ENCODE data around the gene MRC2.

Gene MRC2

DNA sequence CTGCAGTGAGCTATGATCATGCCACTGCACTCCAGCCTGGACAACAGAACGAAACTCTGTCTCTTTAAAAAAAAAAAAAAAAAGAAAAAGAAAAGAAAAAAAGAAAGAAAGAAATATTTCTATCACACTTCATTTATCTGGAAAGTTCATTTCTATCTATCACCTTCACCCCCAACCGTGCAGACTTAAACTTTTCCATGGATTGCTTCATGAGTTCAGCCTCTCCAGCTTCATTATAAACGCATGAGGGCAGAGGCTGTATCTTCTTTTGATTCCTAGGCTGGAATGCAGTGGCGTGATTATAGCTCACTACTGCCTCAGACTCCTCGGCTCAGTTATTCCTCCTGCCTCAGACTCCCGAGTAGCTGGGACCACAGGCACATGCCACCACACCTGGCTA is 28.2 kb downstream of the MRC2 start:
- H3K27ac ChIP-seq, result no peak overlapping the region
- TF ChIP-seq ZFX (IDR thresholded peaks at IDR 0.05; ENCODE audit: borderline replicate concordance), result no peak
- TF ChIP-seq, protein P1, sequence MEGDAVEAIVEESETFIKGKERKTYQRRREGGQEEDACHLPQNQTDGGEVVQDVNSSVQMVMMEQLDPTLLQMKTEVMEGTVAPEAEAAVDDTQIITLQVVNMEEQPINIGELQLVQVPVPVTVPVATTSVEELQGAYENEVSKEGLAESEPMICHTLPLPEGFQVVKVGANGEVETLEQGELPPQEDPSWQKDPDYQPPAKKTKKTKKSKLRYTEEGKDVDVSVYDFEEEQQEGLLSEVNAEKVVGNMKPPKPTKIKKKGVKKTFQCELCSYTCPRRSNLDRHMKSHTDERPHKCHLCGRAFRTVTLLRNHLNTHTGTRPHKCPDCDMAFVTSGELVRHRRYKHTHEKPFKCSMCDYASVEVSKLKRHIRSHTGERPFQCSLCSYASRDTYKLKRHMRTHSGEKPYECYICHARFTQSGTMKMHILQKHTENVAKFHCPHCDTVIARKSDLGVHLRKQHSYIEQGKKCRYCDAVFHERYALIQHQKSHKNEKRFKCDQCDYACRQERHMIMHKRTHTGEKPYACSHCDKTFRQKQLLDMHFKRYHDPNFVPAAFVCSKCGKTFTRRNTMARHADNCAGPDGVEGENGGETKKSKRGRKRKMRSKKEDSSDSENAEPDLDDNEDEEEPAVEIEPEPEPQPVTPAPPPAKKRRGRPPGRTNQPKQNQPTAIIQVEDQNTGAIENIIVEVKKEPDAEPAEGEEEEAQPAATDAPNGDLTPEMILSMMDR (IDR thresholded peaks at IDR 0.05), result no peak

DNA sequence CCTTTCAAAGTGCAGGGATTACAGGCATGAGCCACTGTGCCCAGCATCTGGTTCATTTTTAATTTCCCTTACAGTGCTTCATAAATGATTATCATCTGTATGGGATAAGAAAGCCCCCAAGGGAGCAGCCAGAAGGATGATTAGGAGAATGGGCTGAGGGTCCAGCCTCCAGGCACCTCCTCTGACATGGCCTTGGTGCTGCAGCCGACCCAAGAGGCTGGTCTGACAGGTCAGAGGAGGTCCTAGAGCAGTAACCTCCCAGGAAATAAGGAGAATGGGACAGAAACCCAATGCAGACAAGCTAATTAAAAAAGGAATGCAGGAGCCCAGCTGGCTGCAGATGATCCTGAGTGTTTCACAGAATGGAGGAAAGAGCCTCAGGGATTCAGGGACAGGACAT is 29.0 kb downstream of the MRC2 start:
- TF ChIP-seq, protein P1 (IDR thresholded peaks at IDR 0.05), result no peak
- no peak for TF ChIP-seq ZFX (IDR thresholded peaks at IDR 0.05; ENCODE audit: borderline replicate concordance)
- no peak overlapping the region for H3K27ac ChIP-seq

DNA sequence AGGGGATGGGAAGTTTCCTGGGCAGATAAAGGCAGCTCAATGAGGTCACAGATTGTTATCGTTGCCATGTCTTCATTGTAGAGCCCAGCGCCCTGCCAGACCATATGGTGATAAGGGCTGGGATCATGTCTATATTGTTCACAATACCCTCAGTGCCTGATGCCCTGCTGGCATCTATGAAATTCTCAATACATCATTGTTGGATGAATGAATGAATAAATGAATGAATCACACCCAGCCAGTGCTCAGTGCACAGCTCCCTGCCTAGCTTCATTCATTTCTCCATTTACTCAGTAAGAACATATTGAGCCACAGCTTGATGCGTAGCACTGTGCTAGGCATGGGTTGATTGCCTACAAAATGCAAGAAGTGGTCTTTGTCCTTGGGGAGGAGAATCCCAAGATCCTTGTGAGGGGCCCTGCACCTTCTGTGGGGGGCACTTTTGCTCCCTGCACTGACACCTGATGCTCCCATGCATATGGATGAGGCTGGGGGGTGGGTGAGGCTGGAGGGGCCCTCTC is 29.7 kb downstream of the MRC2 start:
- no peak for TF ChIP-seq ZFX (IDR thresholded peaks at IDR 0.05; ENCODE audit: borderline replicate concordance)
- TF ChIP-seq, protein P1 (IDR thresholded peaks at IDR 0.05), result no peak
- no peak overlapping the region for H3K27ac ChIP-seq

DNA sequence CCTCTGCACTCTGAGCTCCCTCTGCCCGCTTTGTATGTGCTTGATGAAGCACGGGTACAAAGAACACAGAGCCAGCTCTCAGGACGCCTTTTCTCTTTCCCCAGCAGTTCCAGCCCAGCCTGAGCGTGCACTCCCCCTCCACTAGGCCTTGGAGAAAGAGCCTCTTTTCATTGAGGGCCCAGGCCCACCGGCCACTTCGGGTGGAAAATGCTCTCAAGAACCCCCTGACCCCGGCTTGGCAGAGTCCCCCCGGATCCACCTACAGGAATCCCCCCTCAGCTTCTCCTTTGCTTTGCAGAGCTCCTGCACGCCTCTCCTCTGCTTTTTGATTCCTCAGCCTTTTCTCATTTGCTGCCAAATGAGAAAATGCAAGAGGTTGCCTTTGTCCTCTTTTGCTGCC is 30.2 kb downstream of the MRC2 start:
- H3K27ac ChIP-seq, result no peak overlapping the region
- TF ChIP-seq ZFX (IDR thresholded peaks at IDR 0.05; ENCODE audit: borderline replicate concordance), result no peak
- TF ChIP-seq, protein P1 (IDR thresholded peaks at IDR 0.05), result no peak

DNA sequence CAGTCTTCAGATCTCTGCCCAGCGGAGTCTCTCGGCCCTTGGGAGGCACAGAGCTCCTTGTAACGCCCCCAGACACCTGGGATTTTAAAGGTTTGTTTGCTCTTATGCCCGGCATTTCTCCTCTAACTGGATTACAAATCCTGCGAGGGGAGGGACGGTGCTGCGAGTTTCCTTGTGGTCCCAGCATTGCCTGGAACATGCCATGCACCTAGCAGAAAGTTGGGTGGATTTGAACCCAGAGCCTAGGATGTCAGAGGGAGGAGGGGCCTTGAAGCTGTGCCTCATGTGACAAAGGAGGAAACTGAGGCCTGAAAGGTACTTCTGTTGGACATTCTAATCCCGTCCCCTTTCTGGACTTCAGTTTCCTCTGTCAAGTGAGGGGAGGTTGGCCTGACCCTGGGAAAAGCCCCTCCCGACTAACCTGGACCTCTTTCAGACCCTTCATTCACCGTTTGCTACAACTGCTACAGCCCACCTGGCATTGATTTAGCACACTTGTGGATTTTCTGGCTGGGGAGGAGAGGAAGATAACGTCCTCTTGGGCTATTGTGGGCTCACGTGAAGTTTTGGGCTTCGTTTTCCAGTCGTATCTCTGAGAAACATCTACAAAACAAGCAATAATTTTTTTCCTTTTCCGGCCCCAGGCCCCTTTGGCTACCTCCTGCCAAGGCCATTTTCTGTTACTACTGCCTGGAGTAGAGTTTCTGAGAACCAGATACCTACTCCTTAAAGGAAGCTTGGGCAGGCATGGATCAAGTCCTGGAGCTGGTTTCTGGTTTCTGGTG is 30.9 kb downstream of the MRC2 start:
- TF ChIP-seq, protein P1 (IDR thresholded peaks at IDR 0.05), result no peak
- TF ChIP-seq ZFX (IDR thresholded peaks at IDR 0.05; ENCODE audit: borderline replicate concordance), result no peak
- H3K27ac ChIP-seq, result no peak overlapping the region

DNA sequence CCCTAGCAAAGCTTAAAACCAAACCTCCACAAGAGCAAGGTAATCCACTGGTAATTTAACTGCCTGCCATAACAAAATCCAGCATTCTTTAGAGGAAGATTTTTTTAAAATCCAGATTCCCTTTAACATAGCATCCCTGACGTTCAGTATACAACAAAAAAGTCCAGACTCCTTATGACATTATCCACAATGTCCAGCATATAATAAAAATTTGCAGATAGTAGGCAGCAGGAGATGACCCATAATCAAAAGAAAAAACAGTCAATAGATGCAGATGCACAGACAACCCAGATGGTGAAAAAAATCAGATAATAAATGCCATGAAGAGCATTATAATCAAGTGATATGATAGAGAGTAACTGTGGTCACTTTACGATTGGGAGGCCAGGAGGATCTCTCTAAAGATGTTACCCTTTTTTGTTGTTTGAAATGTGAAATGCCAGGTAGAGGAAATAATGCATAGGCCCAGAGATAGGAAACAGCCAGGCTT is 33.2 kb downstream of the MRC2 start:
- H3K27ac ChIP-seq, result no peak overlapping the region
- TF ChIP-seq, protein P1 (IDR thresholded peaks at IDR 0.05), result no peak
- no peak for TF ChIP-seq ZFX (IDR thresholded peaks at IDR 0.05; ENCODE audit: borderline replicate concordance)

DNA sequence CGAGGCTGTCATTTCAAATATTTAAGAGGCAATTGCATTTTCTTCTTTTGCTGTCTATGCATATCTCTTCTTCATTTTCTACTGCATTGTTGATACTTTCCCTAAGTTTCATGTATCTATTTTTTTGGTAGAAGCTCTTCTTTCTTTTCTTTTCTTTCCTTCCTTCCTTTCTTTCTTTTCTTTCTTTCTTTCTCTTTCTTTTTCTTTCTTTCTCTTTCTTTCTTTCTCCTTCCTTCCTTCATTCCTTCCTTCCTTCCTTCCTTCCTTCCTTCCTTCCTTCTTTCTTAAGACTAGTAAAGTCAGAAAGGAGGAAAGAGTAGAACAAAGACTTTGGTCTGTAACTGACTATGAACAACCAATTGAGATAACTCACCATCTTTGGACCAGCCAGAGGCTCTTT is 33.9 kb downstream of the MRC2 start:
- no peak overlapping the region for H3K27ac ChIP-seq
- TF ChIP-seq, protein P1 (IDR thresholded peaks at IDR 0.05), result no peak
- TF ChIP-seq ZFX (IDR thresholded peaks at IDR 0.05; ENCODE audit: borderline replicate concordance), result no peak

Data from 22Rv1 (cell line).